GM12878 (cell line): ENCODE measurements around the gene MRPL2. TPM values are rescaled to one million over a fixed set of nuclear protein-coding genes. Genes with fewer than 3 reads are reported as not detected.
A peak's percentile ranks its signal among the peaks of the same experiment; 100 is the strongest.

Experiments used
- ATAC-seq: fragments of 200-7000 bp; cut with Tn5 transposase; 3 replicates; pipeline ENCODE4 v1.9.1; 2020; ENCODE audit warnings: mild to moderate bottlenecking, moderate library complexity
- BruUV-seq: library from RNA; stranded (reverse); fragments of 400-500 nt; replicated peaks from 2 replicates; lab custom pipeline; 2021; lab: Mats Ljungman, UMichigan
- CTCF ChIA-PET: fragments of 300-600 bp; sonication (Branson Sonifier 250); formaldehyde crosslinking; extraction: SDS; loops from one replicate; lab custom pipeline; 2021; ENCODE audit warnings: inconsistent platforms; lab: Yijun Ruan, JAX
- POLR2A ChIA-PET: fragments of 350-600 bp; formaldehyde crosslinking; extraction: SDS; loops from one replicate; lab custom pipeline; 2021; ENCODE audit warnings: inconsistent platforms; lab: Charles Lee
- RAD21 ChIA-PET: fragments of 300-600 bp; sonication (Branson Sonifier 250); formaldehyde crosslinking; loops from one replicate; lab custom pipeline; 2023; ENCODE audit warnings: antibody characterized with exemption; ENCODE audit not compliant: unreplicated experiment; lab: Charles Lee
- SMC1A ChIA-PET: fragments of 300-600 bp; sonication (Branson Sonifier 250); formaldehyde crosslinking; loops from one replicate; lab custom pipeline; 2023; ENCODE audit not compliant: unreplicated experiment, uncharacterized antibody; lab: Charles Lee
- DNase-seq: peaks from one replicate; pipeline ENCODE4 v3.0.0-alpha.2; 2011; ENCODE audit warnings: low read depth, low spot score
- FAIRE-seq: peaks from 3 replicates; lab custom pipeline; 2011; peaks lifted over from hg19 to GRCh38; lab: Jason Lieb, UNC
- H2AFZ ChIP-seq: 2 replicates; pipeline ENCODE4 v1.6.0; 2011; ENCODE audit warnings: low read depth, low read length, control low read depth; ENCODE audit not compliant: control insufficient read depth
- H3K27ac ChIP-seq: 2 replicates; pipeline ENCODE4 v1.5.1; 2011; ENCODE audit warnings: control low read depth; ENCODE audit not compliant: control insufficient read depth, insufficient read depth
- H3K27me3 ChIP-seq, 2 experiments: replicated peaks in 1 of 2; 2 replicates each; pipeline versions ENCODE4 v1.6.0 to v1.6.1; 2011; ENCODE audit warnings: low read length in 1 of 2; ENCODE audit not compliant: control insufficient read depth in 2 of 2, insufficient read depth in 2 of 2
- H3K36me3 ChIP-seq, 2 experiments: 2 replicates each; pipeline ENCODE4 v1.5.1; 2011; ENCODE audit warnings: low read length in 1 of 2; ENCODE audit not compliant: control insufficient read depth in 2 of 2, insufficient read depth in 2 of 2
- H3K4me1 ChIP-seq: 2 replicates; pipeline ENCODE4 v1.6.1; 2011; ENCODE audit warnings: mild to moderate bottlenecking, low read length, moderate library complexity, mixed read lengths; ENCODE audit not compliant: control insufficient read depth, insufficient read depth
- H3K4me2 ChIP-seq: 2 replicates; pipeline ENCODE4 v1.6.0; 2011; ENCODE audit warnings: control low read depth; ENCODE audit not compliant: control insufficient read depth, insufficient read depth
- H3K4me3 ChIP-seq: fragments of 200-600 bp; sonication (generic); 2 replicates; pipeline ENCODE4 v1.5.1; 2016
- H3K79me2 ChIP-seq: 2 replicates; pipeline ENCODE4 v1.6.0; 2011; ENCODE audit warnings: low read length; ENCODE audit not compliant: control insufficient read depth, insufficient read depth
- H3K9ac ChIP-seq: 2 replicates; pipeline ENCODE4 v1.8.0; 2011; ENCODE audit warnings: low read length, control low read depth, mixed read lengths; ENCODE audit not compliant: control insufficient read depth, insufficient read depth
- H3K9me3 ChIP-seq: replicated peaks from 3 replicates; pipeline ENCODE4 v1.5.1; 2011; ENCODE audit warnings: mild to moderate bottlenecking, low read length; ENCODE audit not compliant: control insufficient read depth, insufficient read depth
- H4K20me1 ChIP-seq: 2 replicates; pipeline ENCODE4 v1.6.0; 2011; ENCODE audit not compliant: control insufficient read depth, insufficient read depth
- CEBPZ ChIP-seq: fragments of 150-350 bp; IDR thresholded peaks from 2 replicates; pipeline ENCODE4 v1.6.1; 2016; ENCODE audit warnings: low read depth, low read length
- DPF2 ChIP-seq: fragments of 450-650 bp; IDR thresholded peaks from 2 replicates; pipeline ENCODE4 v1.6.1; 2017; ENCODE audit warnings: mild to moderate bottlenecking
- KAT2A ChIP-seq: conservative IDR thresholded peaks from 2 replicates; pipeline ENCODE4 v1.6.1; 2011; ENCODE audit warnings: low read depth, low read length; ENCODE audit not compliant: control insufficient read depth
- LARP7 ChIP-seq: fragments of 450-650 bp; IDR thresholded peaks from 2 replicates; pipeline ENCODE4 v1.6.1; 2017; ENCODE audit warnings: mild to moderate bottlenecking
- WGBS: methylation state at CpG from one replicate; pipeline ENCODE4 v1.1.6; 2016; ENCODE audit warnings: low lambda C conversion rate; ENCODE audit not compliant: insufficient replicate concordance, insufficient coverage; ENCODE audit errors: missing lambda C conversion rate; 5-methylcytosine and 5-hydroxymethylcytosine counted together
- in situ Hi-C: fragments of 300-500 bp; cut with MboI; formaldehyde crosslinking; loops from 9 replicates; pipeline ENCODE4 v1.14.3; 2018; ENCODE audit warnings: mixed read lengths
- intact Hi-C: fragments of 100-400 bp; cut with micrococcal nuclease; formaldehyde crosslinking; loops from one replicate; pipeline ENCODE4 v1.14.2; 2022; ENCODE audit not compliant: unreplicated experiment
- polyA plus RNA-seq, 11 experiments: library from polyadenylated mRNA; depleted of rRNA in 4 of 11; unstranded in 6 of 11; stranded (reverse) in 5 of 11; fragments of >200 nt; fragmentation: Nextera tagmentation in 4 of 11; fragmentation: Illumina TruSeq in 1 of 11; extraction: Ambion mirVana in 4 of 11; extraction: Trizol in 1 of 11; gene quantifications; 1 replicate in 1 of 11; 2 replicates in 10 of 11; pipeline versions ENCODE4 v1.2.1 to v1.2.3, GENCODE V29; 2011 to 2016; ENCODE audit warnings: inconsistent platforms in 2 of 11, missing spikeins in 2 of 11, low read depth in 1 of 11
- total RNA-seq, 4 experiments: library from RNA; depleted of rRNA in 3 of 4; stranded (reverse); fragments of >200 nt in 3 of 4; fragmentation: Illumina TruSeq in 1 of 4; extraction: Trizol in 1 of 4; gene quantifications; 2 replicates each; pipeline versions ENCODE4 v1.2.1 to v1.2.3, GENCODE V29; 2013 to 2021

MRPL2 gene
- total and polyA plus RNA-seq, 10 of the 15 experiments (the other 5 are each of a cell fraction or from before 2014, with no cell fraction given): 29.7 to 125 (median 50.2) TPM

GRCh38 chr6:43060034-43060754 lies 960 bp upstream of the MRPL2 start:
- intact Hi-C loops: no loop called here
- Histone ChIP-seq H3K79me2 (peaks cover 15% of the 10 kb centered on the region), H3K36me3 (no peaks in the 10 kb centered on the region; a peak in 2 of 4 replicates), H3K4me3 (peak overlapping the region; percentile 79), H3K4me2 (peak overlapping the region; percentile 97), H4K20me1 (no peaks in the 10 kb centered on the region), H3K27me3 (no peaks in the 10 kb centered on the region), H3K27ac (peak overlapping the region; percentile 87), H3K9ac (peak overlapping the region; percentile 83), H2AFZ (peak overlapping the region; percentile 100), H3K9me3 (no peaks in the 10 kb centered on the region), H3K4me1 (peaks cover 3% of the 10 kb centered on the region; the same call in 1 of the 2 replicates)
- in situ Hi-C loops: no loop called here
- BruUV-seq: TSS peak; percentile 72
- ChIA-PET SMC1A (interaction anchor here (1.4 to 1.6 kb wide), 2 partner anchors 86 to 147 kb away, joined by 3 to 6 read pairs; no protein-coding TSS in a partner anchor), POLR2A (interaction anchor here (0.5 to 2.5 kb wide), 8 partner anchors 37 to 314 kb away, joined by 3 to 19 read pairs (median 7); partner anchors contain the start of genes CUL9, KLHDC3, MEA1 and PEX6), CTCF (interaction anchor here (1.4 kb wide), 1 partner anchor 84 kb away, joined by 4 read pairs; no protein-coding TSS in a partner anchor), RAD21 (interaction anchor here (0.8 to 3.0 kb wide), 5 partner anchors 9 to 84 kb away, joined by 3 to 16 read pairs (median 5); partner anchors contain the start of genes KLHDC3 and MEA1)
- ATAC-seq (no peak), DNase-seq (no peak), FAIRE-seq (no peak)
- 10% methylated on average over 13 of the region's 15 CpGs for WGBS
- no peak for TF ChIP-seq CEBPZ
- 0 out of 2 replicates have a peak, but pooled peaks have one; percentile 18 for TF ChIP-seq LARP7
- no peak for TF ChIP-seq KAT2A
- 0 out of 2 replicates have a peak, but pooled peaks have one; percentile 4 for TF ChIP-seq DPF2
